Mesothelial cell of epicardium (in vitro differentiated cells): Measurements from ENCODE around the gene HELQ. TPM values are rescaled to one million over a fixed set of nuclear protein-coding genes. Genes with fewer than 3 reads are reported as not detected.

Experiments
- DNase-seq, 2 experiments: peaks; one replicate each; pipeline ENCODE4 v3.0.0; 2021; ENCODE audit warnings: low spot score in 2 of 2; ENCODE audit not compliant: unreplicated experiment in 2 of 2
- H3K27ac Mint-ChIP-seq: 2 replicates; pipeline ENCODE4 v1.8.0; 2021; ENCODE audit warnings: mixed read lengths
- H3K27me3 Mint-ChIP-seq: 2 replicates; pipeline ENCODE4 v1.8.0; 2021; ENCODE audit warnings: low read depth, mixed read lengths
- H3K36me3 Mint-ChIP-seq: 2 replicates; pipeline ENCODE4 v1.8.0; 2021; ENCODE audit warnings: mixed read lengths
- H3K4me1 Mint-ChIP-seq: 2 replicates; pipeline ENCODE4 v1.8.0; 2021; ENCODE audit warnings: mixed read lengths
- H3K4me3 Mint-ChIP-seq: 2 replicates; pipeline ENCODE4 v1.8.0; 2021; ENCODE audit warnings: mild to moderate bottlenecking, moderate library complexity, mixed read lengths
- H3K9me3 Mint-ChIP-seq: 2 replicates; pipeline ENCODE4 v1.8.0; 2021; ENCODE audit warnings: mixed read lengths
- total RNA-seq: library from RNA; stranded (reverse); gene quantifications from 3 replicates; pipeline ENCODE4 v1.2.1, GENCODE V29; 2021
- TF ChIP-seq, protein P1 (sequence below): fragments of 200-600 bp; sonication (generic); IDR thresholded peaks from one replicate; pipeline ENCODE4 v1.5.0; 2021; ENCODE audit warnings: antibody characterized with exemption; ENCODE audit not compliant: unreplicated experiment

HELQ gene
- total RNA-seq, 1 donor from 2014 or later: 13.7 TPM

DNA sequence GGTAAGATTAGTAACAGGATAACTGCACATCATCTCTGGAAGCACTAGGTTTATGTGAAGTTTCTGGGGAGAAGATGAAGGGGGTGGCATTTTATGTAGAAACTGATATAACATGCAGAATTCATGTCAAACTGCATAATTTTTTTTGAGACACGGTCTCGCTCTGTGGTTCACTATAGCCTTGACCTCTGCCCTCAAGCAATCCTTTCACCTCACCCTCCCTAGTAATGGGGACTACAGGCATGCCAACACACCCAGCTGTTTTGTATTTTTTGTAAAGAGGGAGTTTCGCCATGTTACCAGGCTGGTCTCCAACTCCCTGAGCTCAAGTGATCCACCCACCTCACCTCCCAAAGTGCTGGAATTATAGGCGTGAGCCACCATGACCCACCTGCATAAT, 17.8 kb upstream of the HELQ start:
- TF ChIP-seq, protein P1, sequence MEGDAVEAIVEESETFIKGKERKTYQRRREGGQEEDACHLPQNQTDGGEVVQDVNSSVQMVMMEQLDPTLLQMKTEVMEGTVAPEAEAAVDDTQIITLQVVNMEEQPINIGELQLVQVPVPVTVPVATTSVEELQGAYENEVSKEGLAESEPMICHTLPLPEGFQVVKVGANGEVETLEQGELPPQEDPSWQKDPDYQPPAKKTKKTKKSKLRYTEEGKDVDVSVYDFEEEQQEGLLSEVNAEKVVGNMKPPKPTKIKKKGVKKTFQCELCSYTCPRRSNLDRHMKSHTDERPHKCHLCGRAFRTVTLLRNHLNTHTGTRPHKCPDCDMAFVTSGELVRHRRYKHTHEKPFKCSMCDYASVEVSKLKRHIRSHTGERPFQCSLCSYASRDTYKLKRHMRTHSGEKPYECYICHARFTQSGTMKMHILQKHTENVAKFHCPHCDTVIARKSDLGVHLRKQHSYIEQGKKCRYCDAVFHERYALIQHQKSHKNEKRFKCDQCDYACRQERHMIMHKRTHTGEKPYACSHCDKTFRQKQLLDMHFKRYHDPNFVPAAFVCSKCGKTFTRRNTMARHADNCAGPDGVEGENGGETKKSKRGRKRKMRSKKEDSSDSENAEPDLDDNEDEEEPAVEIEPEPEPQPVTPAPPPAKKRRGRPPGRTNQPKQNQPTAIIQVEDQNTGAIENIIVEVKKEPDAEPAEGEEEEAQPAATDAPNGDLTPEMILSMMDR: no peak
- Mint-ChIP-seq H3K36me3 (peaks cover 7% of the 10 kb centered on the region), H3K4me1 (no peaks in the 10 kb centered on the region), H3K4me3 (no peak overlapping the region), H3K27me3 (no peaks in the 10 kb centered on the region), H3K27ac (no peak overlapping the region), H3K9me3 (no peaks in the 10 kb centered on the region)
- DNase-seq: no peak

DNA sequence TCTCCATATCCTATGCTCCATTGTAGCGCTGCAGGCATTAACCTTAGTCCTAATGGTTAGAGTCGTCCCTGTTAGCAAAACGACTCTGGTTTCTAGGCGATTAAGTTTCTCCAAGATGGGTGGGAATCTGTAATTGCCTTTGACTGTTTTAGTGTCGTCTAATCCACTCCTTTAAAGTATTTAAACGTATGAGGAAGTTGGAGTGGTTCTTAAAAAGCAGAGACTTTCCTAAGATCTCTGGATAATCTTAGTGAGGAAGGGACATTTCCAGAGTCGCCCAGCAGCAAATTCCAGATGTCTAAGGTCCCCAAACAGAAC, 520 bp upstream of the HELQ start:
- Mint-ChIP-seq H3K36me3 (peaks cover 12% of the 10 kb centered on the region), H3K4me1 (peaks cover 19% of the 10 kb centered on the region), H3K27ac (peak overlapping the region; percentile 100), H3K9me3 (no peaks in the 10 kb centered on the region), H3K27me3 (no peaks in the 10 kb centered on the region), H3K4me3 (peak overlapping the region; percentile 100)
- DNase-seq: no peak
- TF ChIP-seq, protein P1: no peak

DNA sequence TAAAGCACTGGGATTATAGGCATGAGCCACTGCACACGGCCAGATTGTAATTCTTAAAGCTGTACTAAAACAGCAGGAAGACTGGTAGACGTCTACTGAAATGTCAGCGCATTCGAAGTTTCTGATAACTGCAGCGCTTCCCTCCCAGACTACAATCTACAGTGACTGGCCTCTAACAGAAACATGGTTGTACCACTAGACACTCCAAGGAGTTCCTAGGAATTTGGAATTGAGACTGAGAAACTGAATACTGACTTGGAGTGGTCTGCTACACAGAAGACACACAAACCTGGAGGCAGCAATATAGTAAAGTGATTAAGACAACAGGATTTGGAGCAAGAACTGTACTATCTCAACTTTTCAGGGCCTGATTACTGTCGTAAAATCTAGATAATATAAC, 937 bp downstream of the HELQ start:
- DNase-seq: no peak
- Mint-ChIP-seq H3K27ac (peak overlapping the region; percentile 100), H3K4me3 (peak overlapping the region; percentile 100), H3K9me3 (no peaks in the 10 kb centered on the region), H3K27me3 (no peaks in the 10 kb centered on the region), H3K4me1 (peaks cover 19% of the 10 kb centered on the region), H3K36me3 (peaks cover 14% of the 10 kb centered on the region)
- TF ChIP-seq, protein P1: no peak

DNA sequence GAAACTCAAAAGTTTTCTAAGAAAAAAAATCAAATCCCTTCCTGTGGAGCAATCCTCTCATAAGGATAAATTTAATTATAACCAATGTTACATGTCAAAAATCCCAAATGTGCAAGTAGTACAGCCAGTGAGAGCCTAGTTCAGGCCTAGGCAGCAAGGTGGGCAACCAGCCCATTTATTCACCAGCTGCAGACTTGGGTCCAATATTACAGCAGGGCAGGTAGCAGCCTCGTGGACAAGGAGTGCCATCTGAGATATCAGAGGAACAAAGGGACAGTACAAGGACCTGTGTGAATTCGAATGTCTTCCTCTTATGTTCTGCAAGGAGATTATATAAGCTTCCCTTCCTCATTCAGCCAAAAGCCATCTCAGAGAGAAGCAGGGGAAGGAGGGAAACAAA, 6.6 kb downstream of the HELQ start:
- Mint-ChIP-seq H3K9me3 (no peaks in the 10 kb centered on the region), H3K4me3 (no peak overlapping the region), H3K36me3 (peaks cover 6% of the 10 kb centered on the region), H3K27me3 (no peaks in the 10 kb centered on the region), H3K27ac (no peak overlapping the region), H3K4me1 (peaks cover 3% of the 10 kb centered on the region)
- TF ChIP-seq, protein P1: no peak
- no peak for DNase-seq

DNA sequence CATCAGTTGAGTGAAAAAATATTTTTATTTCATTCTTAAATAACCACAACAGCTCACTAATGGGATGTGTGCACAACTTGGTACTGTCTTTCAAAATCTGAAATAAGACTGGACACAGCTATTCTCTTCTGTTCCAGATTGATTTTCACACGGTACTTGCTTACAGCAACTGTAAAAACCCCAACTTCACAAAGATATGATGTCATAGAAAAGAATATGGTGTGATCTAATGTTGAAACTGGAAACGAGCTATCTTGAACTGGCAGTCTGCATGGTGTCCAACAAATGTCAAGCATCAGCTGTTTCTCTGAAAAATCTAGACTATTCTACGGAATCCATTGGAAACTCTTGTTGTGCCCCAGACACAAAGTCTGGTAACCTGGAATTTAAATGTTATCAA, 14.7 kb downstream of the HELQ start:
- Mint-ChIP-seq H3K9me3 (no peaks in the 10 kb centered on the region), H3K27me3 (no peaks in the 10 kb centered on the region), H3K27ac (no peak overlapping the region), H3K36me3 (peaks cover 17% of the 10 kb centered on the region), H3K4me3 (no peak overlapping the region), H3K4me1 (no peaks in the 10 kb centered on the region)
- no peak for DNase-seq
- TF ChIP-seq, protein P1: no peak

DNA sequence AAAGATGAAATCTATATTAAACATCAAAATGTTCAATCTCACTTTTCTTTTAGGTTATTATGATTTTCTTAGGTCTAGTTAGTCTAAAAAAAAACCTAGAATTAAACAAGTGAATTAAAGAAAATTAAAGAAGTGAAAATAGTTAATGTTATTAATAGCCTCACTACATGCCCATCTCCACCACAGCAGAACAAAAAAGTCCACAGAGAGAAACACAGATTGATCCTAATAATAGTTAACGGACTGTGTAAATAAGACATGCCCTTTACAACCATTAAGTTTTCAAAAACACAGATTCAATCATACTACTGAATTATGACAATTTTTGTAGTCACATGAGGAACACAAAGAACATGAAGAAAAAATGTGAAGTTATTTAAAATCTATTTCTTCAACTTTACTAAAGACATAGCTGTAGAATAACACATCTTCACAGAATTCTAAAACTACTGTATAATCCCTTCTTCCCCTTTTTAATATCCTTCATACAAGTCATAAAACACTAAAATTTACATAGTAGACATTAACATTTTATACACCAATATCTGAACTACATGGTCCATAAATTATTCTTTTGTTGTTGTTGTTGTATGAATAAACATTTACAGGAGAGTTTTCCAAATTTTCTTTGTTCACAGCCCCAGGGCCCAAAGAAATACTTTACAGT, 15.3 kb downstream of the HELQ start:
- no peak for DNase-seq
- no peaks in the 10 kb centered on the region for H3K27me3 Mint-ChIP-seq
- H3K36me3 Mint-ChIP-seq: peaks cover 17% of the 10 kb centered on the region
- no peaks in the 10 kb centered on the region for H3K9me3 Mint-ChIP-seq
- no peaks in the 10 kb centered on the region for H3K4me1 Mint-ChIP-seq
- H3K4me3 Mint-ChIP-seq: no peak overlapping the region
- no peak overlapping the region for H3K27ac Mint-ChIP-seq
- TF ChIP-seq, protein P1: no peak
